Osteocyte (in vitro differentiated cells): ENCODE results near the gene GGTLC1. TPM values are rescaled to one million over a fixed set of nuclear protein-coding genes. Genes with fewer than 3 reads are reported as not detected.
A peak's percentile ranks its signal among the peaks of the same experiment; 100 is the strongest.
"Not testable (repeated sequence)": the region's sequence is repeated elsewhere in the genome, so short reads cannot be mapped to it uniquely, and the experiment has no call there.

ENCODE experiments used
- DNase-seq: peaks from one replicate; pipeline ENCODE4 v3.0.0; 2021; ENCODE audit warnings: mixed read lengths; ENCODE audit not compliant: unreplicated experiment; ENCODE audit errors: extremely low spot score
- H3K27ac Mint-ChIP-seq: one replicate; pipeline ENCODE4 v1.8.0; 2021; ENCODE audit warnings: mild to moderate bottlenecking, mixed read lengths; ENCODE audit not compliant: unreplicated experiment
- H3K27me3 Mint-ChIP-seq: one replicate; pipeline ENCODE4 v1.8.0; 2021; ENCODE audit warnings: mixed read lengths; ENCODE audit not compliant: unreplicated experiment
- H3K36me3 Mint-ChIP-seq: one replicate; pipeline ENCODE4 v1.8.0; 2021; ENCODE audit warnings: mixed read lengths; ENCODE audit not compliant: unreplicated experiment
- H3K4me1 Mint-ChIP-seq: one replicate; pipeline ENCODE4 v1.8.0; 2021; ENCODE audit warnings: mixed read lengths; ENCODE audit not compliant: unreplicated experiment
- H3K4me3 Mint-ChIP-seq: one replicate; pipeline ENCODE4 v1.8.0; 2021; ENCODE audit warnings: mild to moderate bottlenecking, moderate library complexity, mixed read lengths; ENCODE audit not compliant: unreplicated experiment
- H3K9me3 Mint-ChIP-seq: one replicate; pipeline ENCODE4 v1.8.0; 2021; ENCODE audit warnings: mixed read lengths; ENCODE audit not compliant: unreplicated experiment
- CTCF ChIP-seq: fragments of 200-600 bp; sonication (generic); IDR thresholded peaks from 2 replicates; pipeline ENCODE4 v1.5.0; 2021; ENCODE audit warnings: antibody characterized with exemption, mild to moderate bottlenecking, moderate library complexity
- total RNA-seq: library from RNA; stranded (reverse); gene quantifications from 2 replicates; pipeline ENCODE4 v1.2.1, GENCODE V29; 2021

The GGTLC1 gene
- total RNA-seq, 1 donor from 2014 or later: not detected

GRCh38 chr20:23995905-23996666 is 7.5 kb upstream of the GGTLC1 start:
- TF ChIP-seq CTCF: peak; percentile 77
- H3K4me3 Mint-ChIP-seq: no peak overlapping the region
- H3K27me3 Mint-ChIP-seq: peaks cover 34% of the 10 kb centered on the region
- no peaks in the 10 kb centered on the region for H3K4me1 Mint-ChIP-seq
- no peaks in the 10 kb centered on the region for H3K36me3 Mint-ChIP-seq
- no peak for DNase-seq
- H3K27ac Mint-ChIP-seq: no peak overlapping the region
- no peaks in the 10 kb centered on the region for H3K9me3 Mint-ChIP-seq

- H3K27me3 Mint-ChIP-seq: peaks cover 34% of the 10 kb centered on the region
- not testable (repeated sequence) for H3K4me3 Mint-ChIP-seq, H3K9me3 Mint-ChIP-seq, H3K27ac Mint-ChIP-seq, DNase-seq, H3K36me3 Mint-ChIP-seq, H3K4me1 Mint-ChIP-seq
Observed at GRCh38 chr20:23995291-23995690, 6.7 kb upstream of the GGTLC1 start.

GRCh38 chr20:23994001-23994633 is 5.5 kb upstream of the GGTLC1 start:
- H3K27me3 Mint-ChIP-seq: peaks cover 25% of the 10 kb centered on the region
- H3K27ac Mint-ChIP-seq, H3K36me3 Mint-ChIP-seq, DNase-seq, H3K9me3 Mint-ChIP-seq, H3K4me1 Mint-ChIP-seq, H3K4me3 Mint-ChIP-seq: not testable (repeated sequence)

GRCh38 chr20:23993440-23993839 is 4.9 kb upstream of the GGTLC1 start:
- not testable (repeated sequence) for H3K9me3 Mint-ChIP-seq, H3K27ac Mint-ChIP-seq, H3K36me3 Mint-ChIP-seq, H3K4me3 Mint-ChIP-seq, H3K4me1 Mint-ChIP-seq, DNase-seq
- H3K27me3 Mint-ChIP-seq: peaks cover 19% of the 10 kb centered on the region

- not testable (repeated sequence) for DNase-seq, H3K4me3 Mint-ChIP-seq, H3K4me1 Mint-ChIP-seq, H3K27me3 Mint-ChIP-seq, H3K27ac Mint-ChIP-seq, H3K9me3 Mint-ChIP-seq, H3K36me3 Mint-ChIP-seq
Observed at GRCh38 chr20:23990296-23990695, 1.7 kb upstream of the GGTLC1 start.

GRCh38 chr20:23988966-23989365 is 387 bp upstream of the GGTLC1 start:
- not testable (repeated sequence) for H3K27ac Mint-ChIP-seq, H3K9me3 Mint-ChIP-seq, DNase-seq, H3K36me3 Mint-ChIP-seq, H3K27me3 Mint-ChIP-seq, H3K4me3 Mint-ChIP-seq, H3K4me1 Mint-ChIP-seq

- DNase-seq: peak; percentile 27
- not testable (repeated sequence) for H3K36me3 Mint-ChIP-seq, H3K4me3 Mint-ChIP-seq, H3K4me1 Mint-ChIP-seq, H3K9me3 Mint-ChIP-seq, H3K27ac Mint-ChIP-seq, H3K27me3 Mint-ChIP-seq
Observed at GRCh38 chr20:23986716-23987115, 1.9 kb downstream of the GGTLC1 start.

GRCh38 chr20:23986310-23986709 is 2.3 kb downstream of the GGTLC1 start:
- H3K27ac Mint-ChIP-seq, H3K9me3 Mint-ChIP-seq, H3K36me3 Mint-ChIP-seq, H3K27me3 Mint-ChIP-seq, H3K4me3 Mint-ChIP-seq, H3K4me1 Mint-ChIP-seq: not testable (repeated sequence)
- peak; percentile 72 for DNase-seq

- H3K27ac Mint-ChIP-seq: not testable (repeated sequence)
Observed at GRCh38 chr20:23985790-23986225, 2.8 kb downstream of the GGTLC1 start.

GRCh38 chr20:23985066-23985789 is 3.4 kb downstream of the GGTLC1 start:
- not testable (repeated sequence) for H3K27ac Mint-ChIP-seq, H3K27me3 Mint-ChIP-seq, H3K4me1 Mint-ChIP-seq, H3K9me3 Mint-ChIP-seq, H3K4me3 Mint-ChIP-seq, H3K36me3 Mint-ChIP-seq
- DNase-seq: peak; percentile 72

More at GRCh38 chr20:23985790-23986225, 2.8 kb downstream of the GGTLC1 start:
- not testable (repeated sequence) for H3K4me3 Mint-ChIP-seq, H3K9me3 Mint-ChIP-seq, H3K4me1 Mint-ChIP-seq, H3K36me3 Mint-ChIP-seq, H3K27me3 Mint-ChIP-seq
- DNase-seq: peak; percentile 59
